Osteoblast (primary cell): ENCODE results near the gene HOXB3. TPM values are rescaled to one million over a fixed set of nuclear protein-coding genes. Genes with fewer than 3 reads are reported as not detected.

Source experiments
- DNase-seq: peaks from one replicate; pipeline ENCODE4 v3.0.0; 2011; ENCODE audit warnings: low spot score, mixed read lengths; ENCODE audit not compliant: insufficient read length; ENCODE audit errors: missing footprints
- H2AFZ ChIP-seq: 2 replicates; pipeline ENCODE4 v1.6.0; 2011; ENCODE audit warnings: mild to moderate bottlenecking, low read length
- H3K27ac ChIP-seq: 2 replicates; pipeline ENCODE4 v1.5.1; 2011; ENCODE audit warnings: mild to moderate bottlenecking, low read depth, low read length, moderate library complexity
- H3K27me3 ChIP-seq: 2 replicates; pipeline ENCODE4 v1.6.0; 2012; ENCODE audit warnings: mild to moderate bottlenecking, control low read depth, inconsistent platforms, low read length, moderate library complexity; ENCODE audit not compliant: insufficient read depth
- H3K36me3 ChIP-seq: 2 replicates; pipeline ENCODE4 v1.5.1; 2011; ENCODE audit warnings: mild to moderate bottlenecking, low read length, control low read depth, moderate library complexity; ENCODE audit not compliant: insufficient read depth
- H3K4me1 ChIP-seq: 2 replicates; pipeline ENCODE4 v1.5.1; 2011; ENCODE audit warnings: mild to moderate bottlenecking, low read length, control low read depth, moderate library complexity; ENCODE audit not compliant: insufficient read depth
- H3K4me2 ChIP-seq: 2 replicates; pipeline ENCODE4 v1.6.0; 2011; ENCODE audit warnings: mild to moderate bottlenecking, low read length; ENCODE audit not compliant: insufficient read depth
- H3K4me3 ChIP-seq: fragments of 200-600 bp; sonication (generic); 3 replicates; pipeline ENCODE4 v1.5.1; 2012; ENCODE audit warnings: mild to moderate bottlenecking, low read length, inconsistent platforms; ENCODE audit not compliant: insufficient read depth
- H3K79me2 ChIP-seq: 2 replicates; pipeline ENCODE4 v1.6.0; 2012; ENCODE audit warnings: mild to moderate bottlenecking, low read length, control low read depth, inconsistent platforms; ENCODE audit not compliant: insufficient read depth
- H3K9me3 ChIP-seq: 2 replicates; pipeline ENCODE4 v1.5.1; 2011; ENCODE audit warnings: low read depth, low read length, control low read depth
- H4K20me1 ChIP-seq: 2 replicates; pipeline ENCODE4 v1.6.0; 2012; ENCODE audit warnings: mild to moderate bottlenecking, low read length, control low read depth; ENCODE audit not compliant: insufficient read depth
- total RNA-seq: library from RNA; depleted of rRNA; stranded (reverse); fragments of >200 nt; gene quantifications from 2 replicates; pipeline ENCODE4 v1.2.3, GENCODE V29; 2012
- TF ChIP-seq, protein P1 (sequence below): IDR thresholded peaks from 2 replicates; pipeline ENCODE4 v1.5.1; 2011; ENCODE audit warnings: mild to moderate bottlenecking, low read depth, low read length, moderate library complexity; ENCODE audit errors: extremely low read depth

HOXB3 gene
- total RNA-seq, 1 donor, result 1.8 TPM

DNA sequence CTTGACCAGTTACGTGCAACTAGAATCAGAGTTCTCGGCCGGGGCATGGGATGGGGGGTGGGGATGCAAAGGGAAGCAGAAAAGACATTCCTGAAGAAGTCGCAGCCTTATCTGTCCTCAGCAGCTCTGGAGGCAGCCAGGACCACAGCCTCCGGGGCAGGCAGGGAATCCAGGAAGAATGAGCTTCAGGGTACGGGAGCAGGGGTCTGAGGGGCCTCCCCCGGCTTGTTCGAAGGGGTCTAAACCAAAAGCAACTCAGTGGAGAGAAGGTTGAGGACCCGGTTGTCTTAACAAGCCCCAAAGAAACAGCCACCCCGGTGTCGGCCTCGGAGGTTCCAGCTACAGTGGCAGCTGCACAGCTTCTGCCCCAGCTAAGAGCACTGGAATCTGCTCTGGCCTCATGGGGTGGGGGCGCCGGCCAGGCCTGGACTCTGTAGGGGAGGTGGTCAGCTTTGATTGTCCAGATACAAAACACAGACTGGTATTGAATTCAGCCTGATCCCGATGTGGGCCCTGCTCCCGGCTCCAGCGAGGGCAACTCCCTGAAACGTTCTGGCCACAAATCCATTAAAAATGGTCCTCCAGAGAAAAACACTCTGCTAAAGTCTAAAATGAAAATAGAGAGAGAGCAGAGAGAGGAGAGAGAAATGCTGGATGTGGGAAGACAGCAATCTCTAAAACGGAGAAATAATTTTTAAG lies 19.6 kb downstream of the HOXB3 start:
- no peaks in the 10 kb centered on the region for H3K9me3 ChIP-seq
- H2AFZ ChIP-seq, result no peak overlapping the region
- no peak overlapping the region for H3K4me2 ChIP-seq
- H3K27me3 ChIP-seq, result peaks cover 100% of the 10 kb centered on the region
- TF ChIP-seq, protein P1, sequence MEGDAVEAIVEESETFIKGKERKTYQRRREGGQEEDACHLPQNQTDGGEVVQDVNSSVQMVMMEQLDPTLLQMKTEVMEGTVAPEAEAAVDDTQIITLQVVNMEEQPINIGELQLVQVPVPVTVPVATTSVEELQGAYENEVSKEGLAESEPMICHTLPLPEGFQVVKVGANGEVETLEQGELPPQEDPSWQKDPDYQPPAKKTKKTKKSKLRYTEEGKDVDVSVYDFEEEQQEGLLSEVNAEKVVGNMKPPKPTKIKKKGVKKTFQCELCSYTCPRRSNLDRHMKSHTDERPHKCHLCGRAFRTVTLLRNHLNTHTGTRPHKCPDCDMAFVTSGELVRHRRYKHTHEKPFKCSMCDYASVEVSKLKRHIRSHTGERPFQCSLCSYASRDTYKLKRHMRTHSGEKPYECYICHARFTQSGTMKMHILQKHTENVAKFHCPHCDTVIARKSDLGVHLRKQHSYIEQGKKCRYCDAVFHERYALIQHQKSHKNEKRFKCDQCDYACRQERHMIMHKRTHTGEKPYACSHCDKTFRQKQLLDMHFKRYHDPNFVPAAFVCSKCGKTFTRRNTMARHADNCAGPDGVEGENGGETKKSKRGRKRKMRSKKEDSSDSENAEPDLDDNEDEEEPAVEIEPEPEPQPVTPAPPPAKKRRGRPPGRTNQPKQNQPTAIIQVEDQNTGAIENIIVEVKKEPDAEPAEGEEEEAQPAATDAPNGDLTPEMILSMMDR, result no peak
- no peak overlapping the region for H3K27ac ChIP-seq
- H3K79me2 ChIP-seq, result no peaks in the 10 kb centered on the region
- no peak for DNase-seq
- no peaks in the 10 kb centered on the region for H4K20me1 ChIP-seq
- no peaks in the 10 kb centered on the region for H3K4me1 ChIP-seq
- no peak overlapping the region for H3K4me3 ChIP-seq
- H3K36me3 ChIP-seq, result no peaks in the 10 kb centered on the region

DNA sequence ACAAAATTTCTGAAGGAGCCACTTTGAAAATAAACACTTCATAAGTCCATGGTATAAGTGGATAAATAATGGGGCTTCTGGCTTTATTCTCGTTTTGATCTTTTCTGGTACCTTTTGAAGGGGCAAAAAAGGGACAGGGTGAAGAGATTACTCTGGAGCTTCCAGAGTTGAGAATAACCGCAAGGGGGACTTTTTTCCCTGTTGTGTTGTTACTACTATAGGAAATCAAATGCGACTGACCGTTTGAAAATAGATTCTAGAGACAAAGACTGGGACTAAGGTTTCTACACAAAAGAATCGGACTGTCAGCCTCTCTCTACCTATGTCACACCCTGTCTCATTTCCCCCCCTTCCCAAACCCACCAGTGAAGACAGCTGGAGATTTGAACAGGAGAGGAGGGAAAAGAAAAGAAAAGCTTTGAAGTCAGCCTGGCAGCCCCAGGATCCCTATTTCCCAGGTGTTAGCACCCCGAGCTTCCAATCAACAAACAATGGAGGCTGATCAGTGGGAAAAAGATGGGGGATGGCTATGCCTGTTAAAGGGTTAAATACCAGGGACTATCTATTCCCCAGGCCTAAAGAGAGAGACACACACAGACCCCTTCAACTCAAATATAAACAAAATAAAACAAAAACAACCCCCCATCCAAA lies 20.2 kb downstream of the HOXB3 start:
- Histone ChIP-seq H3K4me1 (no peaks in the 10 kb centered on the region), H3K36me3 (no peaks in the 10 kb centered on the region), H3K4me2 (no peak overlapping the region), H3K4me3 (no peak overlapping the region), H3K27me3 (peaks cover 100% of the 10 kb centered on the region), H4K20me1 (no peaks in the 10 kb centered on the region), H2AFZ (no peak overlapping the region), H3K9me3 (no peaks in the 10 kb centered on the region), H3K27ac (no peak overlapping the region), H3K79me2 (no peaks in the 10 kb centered on the region)
- DNase-seq, result no peak
- TF ChIP-seq, protein P1, result no peak

DNA sequence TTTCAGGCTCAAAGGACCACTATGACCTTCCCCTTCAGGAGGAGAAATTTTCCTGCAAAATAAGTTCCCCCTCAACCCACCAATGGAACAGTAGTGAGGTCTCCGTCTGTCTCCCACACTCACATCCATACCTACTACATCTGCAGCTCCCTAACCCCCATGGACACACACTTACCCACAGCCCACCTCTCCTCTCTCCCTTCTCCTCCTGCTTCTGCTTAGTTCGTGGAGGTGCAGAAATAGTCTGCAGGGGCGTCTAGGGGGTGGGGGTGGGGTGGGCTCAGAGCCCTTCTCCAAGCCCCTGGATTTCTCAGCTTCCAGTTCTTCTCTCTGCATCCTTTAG lies 20.8 kb downstream of the HOXB3 start:
- no peaks in the 10 kb centered on the region for H4K20me1 ChIP-seq
- H3K4me3 ChIP-seq, result no peak overlapping the region
- peaks cover 98% of the 10 kb centered on the region for H3K27me3 ChIP-seq
- no peaks in the 10 kb centered on the region for H3K79me2 ChIP-seq
- H3K9me3 ChIP-seq, result no peaks in the 10 kb centered on the region
- no peak overlapping the region for H2AFZ ChIP-seq
- H3K4me1 ChIP-seq, result no peaks in the 10 kb centered on the region
- H3K27ac ChIP-seq, result no peak overlapping the region
- H3K4me2 ChIP-seq, result no peak overlapping the region
- no peaks in the 10 kb centered on the region for H3K36me3 ChIP-seq
- TF ChIP-seq, protein P1, result no peak
- no peak for DNase-seq

DNA sequence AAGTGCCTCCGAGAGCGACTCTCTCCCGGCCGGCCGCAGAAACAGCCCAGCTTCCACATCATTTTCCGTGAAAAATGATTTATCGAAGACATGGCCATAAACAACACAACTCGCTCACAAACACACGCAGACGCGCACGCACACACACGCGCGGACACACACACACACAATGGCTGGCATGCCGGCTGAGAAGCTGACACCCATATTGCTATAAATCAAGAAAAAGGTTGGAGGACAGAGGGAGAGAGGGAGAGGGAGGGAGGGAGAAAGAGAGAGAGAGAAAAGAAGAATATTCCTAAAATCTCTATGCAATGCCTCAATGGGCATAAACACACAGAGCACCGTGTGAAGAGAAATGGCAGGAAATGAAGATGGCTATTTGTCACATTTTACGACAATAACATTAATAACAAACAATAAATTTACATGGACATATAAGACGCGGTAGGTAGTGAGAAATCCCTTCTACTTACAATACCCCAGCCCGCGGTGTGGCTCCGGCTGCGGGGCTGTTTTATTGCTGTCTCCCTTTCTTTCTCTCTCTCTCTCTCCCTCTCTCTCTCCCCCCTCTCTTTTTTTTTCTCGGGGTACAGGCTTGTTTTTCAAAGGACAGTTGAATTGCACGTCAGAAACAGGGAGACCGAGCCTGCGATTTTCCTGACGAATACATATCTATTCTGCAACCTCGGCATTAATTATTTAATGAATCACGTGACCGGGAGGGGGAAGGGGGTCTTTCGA lies 21.4 kb downstream of the HOXB3 start:
- Histone ChIP-seq H3K27me3 (peaks cover 96% of the 10 kb centered on the region), H3K9me3 (no peaks in the 10 kb centered on the region), H2AFZ (no peak overlapping the region), H3K79me2 (no peaks in the 10 kb centered on the region), H3K4me2 (no peak overlapping the region), H4K20me1 (no peaks in the 10 kb centered on the region), H3K36me3 (no peaks in the 10 kb centered on the region), H3K27ac (no peak overlapping the region), H3K4me3 (no peak overlapping the region), H3K4me1 (no peaks in the 10 kb centered on the region)
- DNase-seq, result no peak
- TF ChIP-seq, protein P1, result no peak
